Neuronal stem cell (in vitro differentiated cells): ENCODE data around the gene RAB22A.

Experiments used
- DNase-seq: peaks from one replicate; pipeline ENCODE4 v3.0.0-alpha.2; 2013; ENCODE audit warnings: low spot score
- H2AFZ ChIP-seq: one replicate; pipeline ENCODE4 v1.6.1; 2013; ENCODE audit warnings: mild to moderate bottlenecking, low read length, inconsistent platforms
- H2AK5ac ChIP-seq: 2 replicates; pipeline ENCODE4 v1.6.1; 2013; ENCODE audit warnings: low read depth, mild to moderate bottlenecking, inconsistent platforms, low read length, moderate library complexity, mixed read lengths
- H2BK120ac ChIP-seq: 2 replicates; pipeline ENCODE4 v1.6.1; 2013; ENCODE audit warnings: low read depth, mild to moderate bottlenecking, inconsistent platforms, low read length, moderate library complexity, mixed read lengths
- H2BK12ac ChIP-seq: one replicate; pipeline ENCODE4 v1.6.1; 2013; ENCODE audit warnings: low read length, inconsistent platforms
- H2BK15ac ChIP-seq: 2 replicates; pipeline ENCODE4 v1.6.1; 2013; ENCODE audit warnings: mild to moderate bottlenecking, low read length, inconsistent platforms, mixed read lengths
- H2BK5ac ChIP-seq: one replicate; pipeline ENCODE4 v1.6.1; 2013; ENCODE audit warnings: inconsistent platforms, mild to moderate bottlenecking, low read length, moderate library complexity
- H3K14ac ChIP-seq: one replicate; pipeline ENCODE4 v1.6.1; 2013; ENCODE audit warnings: low read length, inconsistent platforms
- H3K18ac ChIP-seq: 2 replicates; pipeline ENCODE4 v1.6.1; 2013; ENCODE audit warnings: low read length, inconsistent platforms
- H3K23ac ChIP-seq: 2 replicates; pipeline ENCODE4 v1.6.1; 2013; ENCODE audit warnings: low read depth, mild to moderate bottlenecking, mixed read lengths, low read length, inconsistent platforms; ENCODE audit not compliant: poor library complexity
- H3K27ac ChIP-seq: replicated peaks from 3 replicates; pipeline ENCODE4 v1.5.1; 2013; ENCODE audit warnings: low read length, inconsistent platforms
- H3K27me3 ChIP-seq, 3 experiments: 2 replicates each; pipeline ENCODE4 v1.6.1; 2013; ENCODE audit warnings: low read length in 3 of 3, mild to moderate bottlenecking in 2 of 3, inconsistent platforms in 1 of 3, low read depth in 1 of 3, mixed read lengths in 1 of 3, moderate library complexity in 1 of 3; ENCODE audit not compliant: control insufficient read depth in 3 of 3, insufficient read depth in 3 of 3
- H3K36me3 ChIP-seq, 2 donors: replicated peaks in 1 of 2; 2 replicates each; pipeline ENCODE4 v1.6.1; 2013; ENCODE audit warnings: low read length in 2 of 2; ENCODE audit not compliant: control insufficient read depth in 2 of 2, insufficient read depth in 2 of 2
- H3K4ac ChIP-seq: 2 replicates; pipeline ENCODE4 v1.6.1; 2013; ENCODE audit warnings: inconsistent platforms, mild to moderate bottlenecking, low read length, moderate library complexity
- H3K4me1 ChIP-seq, 2 donors: 1 replicate in 1 of 2; 2 replicates in 1 of 2; pipeline ENCODE4 v1.6.1; 2013; ENCODE audit warnings: low read length in 2 of 2, low read depth in 1 of 2; ENCODE audit not compliant: control insufficient read depth in 2 of 2, insufficient read depth in 1 of 2
- H3K4me2 ChIP-seq: one replicate; pipeline ENCODE4 v1.6.1; 2013; ENCODE audit warnings: mild to moderate bottlenecking, low read length, inconsistent platforms; ENCODE audit not compliant: insufficient read depth, poor library complexity, severe bottlenecking
- H3K4me3 ChIP-seq, 2 donors: 2 replicates each; pipeline ENCODE4 v1.5.1; 2013; ENCODE audit warnings: low read length in 2 of 2, mild to moderate bottlenecking in 2 of 2, inconsistent platforms in 1 of 2, moderate library complexity in 1 of 2
- H3K79me1 ChIP-seq: one replicate; pipeline ENCODE4 v1.6.1; 2013; ENCODE audit warnings: low read depth, mild to moderate bottlenecking, inconsistent platforms, low read length, moderate library complexity
- H3K9ac ChIP-seq: one replicate; pipeline ENCODE4 v1.6.1; 2013; ENCODE audit warnings: mild to moderate bottlenecking, low read depth, low read length, inconsistent platforms; ENCODE audit not compliant: poor library complexity
- H3K9me3 ChIP-seq, 2 donors: replicated peaks in 1 of 2; 2 replicates each; pipeline versions ENCODE3 to v1.6.1; 2013; ENCODE audit warnings: low read length in 2 of 2, mild to moderate bottlenecking in 2 of 2, inconsistent platforms in 1 of 2, low read depth in 1 of 2, mixed read lengths in 1 of 2, moderate library complexity in 1 of 2; ENCODE audit not compliant: control insufficient read depth in 2 of 2, insufficient read depth in 1 of 2
- H4K8ac ChIP-seq: one replicate; pipeline ENCODE4 v1.6.1; 2013; ENCODE audit warnings: low read depth, mild to moderate bottlenecking, inconsistent platforms, low read length, moderate library complexity
- H4K91ac ChIP-seq: one replicate; pipeline ENCODE4 v1.6.1; 2013; ENCODE audit warnings: low read length, low read depth, mild to moderate bottlenecking, inconsistent platforms; ENCODE audit not compliant: poor library complexity
- WGBS, 2 donors: extraction: QIAGEN DNeasy Blood & Tissue Kit; methylation state at CpG; one replicate each; pipeline ENCODE4 v1.1.7; 2013; ENCODE audit warnings: missing lambda C conversion rate in 2 of 2, mixed read lengths in 1 of 2; ENCODE audit not compliant: insufficient read length in 2 of 2, insufficient replicate concordance in 1 of 2; ENCODE audit errors: extremely low coverage in 2 of 2; 5-methylcytosine and 5-hydroxymethylcytosine counted together

The RAB22A gene

GRCh38 chr20:58398254-58398653, 88.7 kb downstream of the RAB22A start:
- Histone ChIP-seq H3K23ac (no peak overlapping the region), H3K4me3 (no peak overlapping the region), H4K91ac (no peak overlapping the region), H2BK12ac (no peak overlapping the region), H3K9ac (no peak overlapping the region), H3K14ac (no peak overlapping the region), H3K27me3 (no peaks in the 10 kb centered on the region), H2AK5ac (no peak overlapping the region), H3K4ac (no peak overlapping the region), H2BK120ac (no peak overlapping the region), H3K18ac (no peak overlapping the region), H3K4me1 (no peaks in the 10 kb centered on the region), H3K9me3 (peaks cover 0 to 5% of the 10 kb centered on the region in 2 donors), H2BK15ac (no peak overlapping the region), H4K8ac (no peak overlapping the region), H2AFZ (no peak overlapping the region), H3K4me2 (no peak overlapping the region), H3K27ac (no peak overlapping the region), H3K36me3 (peaks cover 0 to 33% of the 10 kb centered on the region in 2 donors), H2BK5ac (no peak overlapping the region), H3K79me1 (peaks cover 2% of the 10 kb centered on the region)
- DNase-seq = no peak
- no CpG with 5 or more reads among the region's 5 CpGs for WGBS, 2 donors

DNA sequence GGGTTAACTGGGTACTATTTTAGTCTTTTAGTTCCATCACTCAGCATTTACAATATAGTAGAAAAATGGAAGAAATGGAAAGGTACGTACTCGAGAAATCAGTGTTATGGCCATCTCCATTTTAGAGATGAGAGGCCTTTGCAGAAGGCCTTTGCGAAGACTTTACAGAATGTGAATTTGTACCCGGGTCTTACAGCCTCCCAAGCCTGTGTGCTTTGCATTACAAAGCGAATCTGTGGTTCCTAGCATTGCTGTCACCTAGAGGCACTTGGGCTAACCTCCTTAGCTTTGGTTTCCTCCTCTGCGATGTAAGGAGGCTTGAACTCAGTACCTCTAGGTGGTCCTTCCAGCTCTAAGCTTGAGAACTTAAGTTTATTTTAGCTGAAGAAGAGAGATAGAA, 90.4 kb downstream of the RAB22A start:
- Histone ChIP-seq H2BK5ac (no peak overlapping the region), H3K4me2 (no peak overlapping the region), H4K91ac (no peak overlapping the region), H4K8ac (no peak overlapping the region), H3K9ac (no peak overlapping the region), H3K14ac (no peak overlapping the region), H2BK12ac (no peak overlapping the region), H2BK120ac (no peak overlapping the region), H3K27ac (no peak overlapping the region), H3K18ac (no peak overlapping the region), H2AFZ (no peak overlapping the region), H3K27me3 (no peaks in the 10 kb centered on the region), H2AK5ac (no peak overlapping the region), H3K23ac (no peak overlapping the region), H2BK15ac (no peak overlapping the region), H3K4me1 (no peaks in the 10 kb centered on the region), H3K79me1 (peaks cover 4% of the 10 kb centered on the region), H3K36me3 (peaks cover 0 to 22% of the 10 kb centered on the region in 2 donors), H3K4ac (no peak overlapping the region), H3K4me3 (no peak overlapping the region), H3K9me3 (peaks cover 0 to 5% of the 10 kb centered on the region in 2 donors)
- no peak for DNase-seq
- WGBS, 2 donors = no CpG with 5 or more reads among the region's 6 CpGs

DNA sequence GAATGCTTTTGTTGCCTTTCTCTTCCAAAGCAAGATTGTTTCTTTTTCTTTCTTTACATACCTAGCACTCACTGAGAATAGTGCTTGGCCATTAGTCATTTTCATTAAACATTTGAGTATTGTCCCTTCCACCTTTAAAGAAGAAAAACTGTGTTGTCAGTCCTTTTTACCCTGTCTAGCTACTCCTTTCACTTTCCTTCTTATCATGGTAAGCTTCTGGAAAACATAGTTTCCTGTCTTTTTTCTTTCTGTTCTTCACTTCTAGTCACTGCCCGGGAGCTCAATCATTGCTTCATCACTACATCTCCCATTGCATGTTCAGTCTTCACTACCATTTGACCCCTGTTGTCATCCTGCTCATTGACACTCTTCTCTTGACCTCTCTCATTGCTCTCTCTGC, 91.6 kb downstream of the RAB22A start:
- DNase-seq = no peak
- Histone ChIP-seq H3K4me2 (no peak overlapping the region), H2BK12ac (no peak overlapping the region), H3K14ac (no peak overlapping the region), H3K36me3 (peaks cover 0 to 18% of the 10 kb centered on the region in 2 donors), H3K27ac (no peak overlapping the region), H4K8ac (no peak overlapping the region), H3K27me3 (no peaks in the 10 kb centered on the region), H3K4me3 (no peak overlapping the region), H3K18ac (no peak overlapping the region), H2BK120ac (no peak overlapping the region), H3K23ac (no peak overlapping the region), H3K9ac (no peak overlapping the region), H4K91ac (no peak overlapping the region), H2AK5ac (no peak overlapping the region), H3K9me3 (peaks cover 0 to 5% of the 10 kb centered on the region in 2 donors), H3K4me1 (no peaks in the 10 kb centered on the region), H2AFZ (no peak overlapping the region), H2BK15ac (no peak overlapping the region), H2BK5ac (no peak overlapping the region), H3K79me1 (peaks cover 4% of the 10 kb centered on the region), H3K4ac (no peak overlapping the region)
- WGBS, 2 donors = no CpG with 5 or more reads among the region's 1 CpG

DNA sequence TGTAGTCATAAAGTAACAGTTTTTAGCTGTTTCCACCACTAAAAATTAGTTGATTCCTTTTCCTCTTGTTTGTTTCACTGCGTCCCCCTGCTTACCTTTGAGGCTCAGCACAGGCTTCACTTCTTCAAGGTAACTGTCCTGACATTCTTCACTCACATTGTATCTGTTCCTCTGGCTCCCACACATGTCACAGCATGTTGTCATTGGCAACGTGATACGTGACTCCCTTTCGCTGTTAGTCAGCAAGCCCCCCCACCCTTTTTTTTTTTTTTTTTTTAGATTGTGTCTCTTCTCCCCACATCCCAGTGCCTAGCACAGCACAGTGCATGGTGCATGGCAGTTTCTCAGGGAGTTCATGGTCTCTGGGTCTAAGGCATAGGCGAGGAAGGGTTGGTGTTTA, 92.8 kb downstream of the RAB22A start:
- no peak overlapping the region for H3K14ac ChIP-seq
- H3K23ac ChIP-seq = no peak overlapping the region
- H3K36me3 ChIP-seq = peaks cover 0 to 17% of the 10 kb centered on the region in 2 donors
- H4K8ac ChIP-seq = no peak overlapping the region
- peaks cover 3% of the 10 kb centered on the region for H3K79me1 ChIP-seq
- no peak overlapping the region for H3K27ac ChIP-seq
- no peak overlapping the region for H2BK12ac ChIP-seq
- H2AFZ ChIP-seq = no peak overlapping the region
- no peak for DNase-seq
- no peak overlapping the region for H2BK120ac ChIP-seq
- WGBS, 2 donors = no CpG with 5 or more reads among the region's 5 CpGs
- H2AK5ac ChIP-seq = no peak overlapping the region
- peaks cover 0 to 5% of the 10 kb centered on the region in 2 donors for H3K9me3 ChIP-seq
- no peak overlapping the region for H2BK15ac ChIP-seq
- H3K27me3 ChIP-seq = no peaks in the 10 kb centered on the region
- no peaks in the 10 kb centered on the region for H3K4me1 ChIP-seq
- no peak overlapping the region for H3K4ac ChIP-seq
- H4K91ac ChIP-seq = no peak overlapping the region
- no peak overlapping the region for H2BK5ac ChIP-seq
- no peak overlapping the region for H3K18ac ChIP-seq
- no peak overlapping the region for H3K4me3 ChIP-seq
- no peak overlapping the region for H3K9ac ChIP-seq
- H3K4me2 ChIP-seq = no peak overlapping the region
